ENCODE measurements around the gene COX15. TPM values are rescaled to one million over a fixed set of nuclear protein-coding genes. Genes with fewer than 3 reads are reported as not detected.
A peak's percentile ranks its signal among the peaks of the same experiment; 100 is the strongest.

The COX15 gene
- total RNA-seq = 10 to 100 TPM; 33.0 to 36.8 TPM
- polyA plus RNA-seq (ENCODE audit: insufficient read length in 6 of 6) = 10 to 100 TPM; 49.8 to 64.9 (median 51.1) TPM
- long read RNA-seq, donor 1, transcript COX15-201 (9 exons, 2,356 nt) = major isoform, 8 of 11 reads
- long read RNA-seq, donor 1, partial matches to known transcripts = 0 of 11 reads
- long read RNA-seq, donor 1, other reads (novel, unspliced or antisense) = 0 of 11 reads
- long read RNA-seq, donor 2, transcript COX15-201 (9 exons, 2,356 nt) = major isoform, 6 of 11 reads
- long read RNA-seq, donor 2, partial matches to known transcripts = 0 of 11 reads
- long read RNA-seq, donor 2, other reads (novel, unspliced or antisense) = 0 of 11 reads
- long read RNA-seq, donor 3, partial matches to known transcripts = 0 of 3 reads
- long read RNA-seq, donor 3, other reads (novel, unspliced or antisense) = 0 of 3 reads
- long read RNA-seq, donor 4, transcript COX15-201 (9 exons, 2,356 nt) = major isoform, 14 of 17 reads
- long read RNA-seq, donor 4, partial matches to known transcripts = 0 of 17 reads
- long read RNA-seq, donor 4, other reads (novel, unspliced or antisense) = 1 of 17 reads
- long read RNA-seq, donor 5, partial matches to known transcripts = 0 of 6 reads
- long read RNA-seq, donor 5, other reads (novel, unspliced or antisense) = 0 of 6 reads
- long read RNA-seq, donor 6, partial matches to known transcripts = 0 of 5 reads
- long read RNA-seq, donor 6, other reads (novel, unspliced or antisense) = 0 of 5 reads
- long read RNA-seq, donor 7, partial matches to known transcripts = 0 of 6 reads
- long read RNA-seq, donor 7, other reads (novel, unspliced or antisense) = 0 of 6 reads
- long read RNA-seq, donor 8, transcript COX15-201 (9 exons, 2,356 nt) = major isoform, 6 of 9 reads
- long read RNA-seq, donor 8, partial matches to known transcripts = 0 of 9 reads
- long read RNA-seq, donor 8, other reads (novel, unspliced or antisense) = 0 of 9 reads
- long read RNA-seq, donor 9, partial matches to known transcripts = 0 of 1 reads
- long read RNA-seq, donor 9, other reads (novel, unspliced or antisense) = 0 of 1 reads
- long read RNA-seq, donor 10, transcript COX15-201 (9 exons, 2,356 nt) = major isoform, 10 of 10 reads
- long read RNA-seq, donor 10, partial matches to known transcripts = 0 of 10 reads
- long read RNA-seq, donor 10, other reads (novel, unspliced or antisense) = 0 of 10 reads
- long read RNA-seq, donor 11, transcript COX15-201 (9 exons, 2,356 nt) = major isoform, 10 of 28 reads
- long read RNA-seq, donor 11, partial matches to known transcripts = 16 of 28 reads
- long read RNA-seq, donor 11, other reads (novel, unspliced or antisense) = 0 of 28 reads
- long read RNA-seq, donor 12, transcript COX15-201 (9 exons, 2,356 nt) = major isoform, 5 of 5 reads
- long read RNA-seq, donor 12, partial matches to known transcripts = 0 of 5 reads
- long read RNA-seq, donor 12, other reads (novel, unspliced or antisense) = 0 of 5 reads

DNA sequence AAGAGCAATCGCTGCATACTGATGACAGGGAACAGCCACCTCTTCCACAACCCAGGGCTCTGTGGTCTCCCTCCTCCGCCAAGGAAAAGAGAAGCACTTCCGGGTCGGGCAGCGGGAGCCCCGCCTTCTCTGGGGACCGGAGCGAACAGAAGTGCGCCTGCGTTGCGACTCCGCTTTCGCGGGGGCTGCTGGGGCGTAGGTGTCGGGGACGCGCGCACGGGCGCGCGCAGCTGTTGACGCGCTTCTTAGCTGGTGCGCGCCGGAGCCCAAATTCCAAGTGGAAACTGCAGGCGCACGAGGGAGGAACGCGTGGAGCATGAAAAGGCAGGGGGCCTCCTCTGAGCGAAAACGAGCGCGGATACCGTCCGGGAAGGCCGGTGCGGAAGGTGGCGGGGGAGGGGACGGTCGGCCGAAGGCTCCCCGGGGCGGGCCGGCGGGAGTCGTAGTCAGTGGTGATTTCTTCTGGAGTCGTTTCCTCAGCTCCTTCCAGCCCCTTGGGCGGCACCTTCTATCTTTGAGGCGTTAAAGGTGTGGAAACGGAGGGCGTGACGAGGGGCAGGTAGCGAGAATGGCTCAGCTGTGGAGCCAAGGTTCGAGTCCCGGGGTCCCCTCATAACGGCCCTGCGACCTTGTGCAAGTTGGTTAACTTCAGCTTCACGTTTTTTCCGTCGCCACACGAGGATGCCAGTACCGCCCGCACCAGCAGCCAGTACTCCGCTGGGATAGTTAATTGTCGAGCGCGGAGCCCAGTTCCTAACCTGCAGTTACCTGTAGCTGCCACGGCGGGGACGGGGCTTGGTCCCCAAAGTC lies at the start of gene COX15, which contains the start of gene CUTC:
TSS of gene COX15 (minus strand) at position 95 of the 810 bp plus-strand sequence. CDS start at position 17, 78 bp downstream.
TSS of gene CUTC (plus strand) at position 202 of the 810 bp plus-strand sequence. CDS start at position 317, 115 bp downstream.
- peak; percentile 95 for ATAC-seq
- intact Hi-C loops (cut with DNase I) = no loop called here
- TF ChIP-seq, protein P1, sequence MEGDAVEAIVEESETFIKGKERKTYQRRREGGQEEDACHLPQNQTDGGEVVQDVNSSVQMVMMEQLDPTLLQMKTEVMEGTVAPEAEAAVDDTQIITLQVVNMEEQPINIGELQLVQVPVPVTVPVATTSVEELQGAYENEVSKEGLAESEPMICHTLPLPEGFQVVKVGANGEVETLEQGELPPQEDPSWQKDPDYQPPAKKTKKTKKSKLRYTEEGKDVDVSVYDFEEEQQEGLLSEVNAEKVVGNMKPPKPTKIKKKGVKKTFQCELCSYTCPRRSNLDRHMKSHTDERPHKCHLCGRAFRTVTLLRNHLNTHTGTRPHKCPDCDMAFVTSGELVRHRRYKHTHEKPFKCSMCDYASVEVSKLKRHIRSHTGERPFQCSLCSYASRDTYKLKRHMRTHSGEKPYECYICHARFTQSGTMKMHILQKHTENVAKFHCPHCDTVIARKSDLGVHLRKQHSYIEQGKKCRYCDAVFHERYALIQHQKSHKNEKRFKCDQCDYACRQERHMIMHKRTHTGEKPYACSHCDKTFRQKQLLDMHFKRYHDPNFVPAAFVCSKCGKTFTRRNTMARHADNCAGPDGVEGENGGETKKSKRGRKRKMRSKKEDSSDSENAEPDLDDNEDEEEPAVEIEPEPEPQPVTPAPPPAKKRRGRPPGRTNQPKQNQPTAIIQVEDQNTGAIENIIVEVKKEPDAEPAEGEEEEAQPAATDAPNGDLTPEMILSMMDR (IDR thresholded peaks at IDR 0.05) = peak; percentile 15 to 44
- Histone ChIP-seq H3K4me3 (peak within 1 kb of the TSS; percentile 67 to 91), H3K27ac (peak within 1 kb of the TSS; percentile 94 to 98), H3K4me1 (peaks cover 10 to 40% of the 10 kb centered on the region in 2 donors), H3K9me3 (no peaks in the 10 kb centered on the region), H3K36me3 (peaks cover 0 to 18% of the 10 kb centered on the region in 2 donors), H3K27me3 (no peaks in the 10 kb centered on the region)
- DNase-seq = peak; percentile 98 to 99 (median 98)

DNA sequence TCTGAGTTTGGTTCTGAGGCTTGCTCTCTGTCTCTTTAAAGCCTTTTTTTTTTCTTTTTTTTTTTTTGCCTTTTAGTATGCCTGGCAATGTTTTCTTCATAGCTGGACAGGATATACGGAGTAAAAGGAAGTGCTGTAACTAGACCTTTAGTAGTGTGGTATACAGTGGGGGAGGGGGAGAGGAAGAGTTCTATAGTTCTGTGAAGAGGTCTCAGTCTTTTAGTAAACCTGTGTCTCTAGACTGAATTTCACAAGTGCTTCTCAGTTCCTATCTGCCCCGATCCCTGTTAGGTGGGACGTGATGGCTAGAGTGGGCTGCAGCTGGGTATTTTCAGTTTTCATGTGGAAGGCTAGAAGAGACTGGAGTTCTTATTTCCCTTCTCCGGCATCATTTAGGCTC lies 47.4 kb upstream of the COX15 start:
- TF ChIP-seq, protein P1 (IDR thresholded peaks at IDR 0.05) = no peak
- H3K27ac ChIP-seq = peak overlapping the region; percentile 65 to 83
- intact Hi-C loops (cut with DNase I) = no loop called here
- H3K4me1 ChIP-seq = peaks cover 4 to 46% of the 10 kb centered on the region in 2 donors
- H3K4me3 ChIP-seq = no peak overlapping the region
- DNase-seq (peak in 1 of 4 donors; percentile 19), ATAC-seq (peak; percentile 71)
- H3K9me3 ChIP-seq = no peaks in the 10 kb centered on the region
- H3K27me3 ChIP-seq = no peaks in the 10 kb centered on the region
- no peaks in the 10 kb centered on the region for H3K36me3 ChIP-seq

DNA sequence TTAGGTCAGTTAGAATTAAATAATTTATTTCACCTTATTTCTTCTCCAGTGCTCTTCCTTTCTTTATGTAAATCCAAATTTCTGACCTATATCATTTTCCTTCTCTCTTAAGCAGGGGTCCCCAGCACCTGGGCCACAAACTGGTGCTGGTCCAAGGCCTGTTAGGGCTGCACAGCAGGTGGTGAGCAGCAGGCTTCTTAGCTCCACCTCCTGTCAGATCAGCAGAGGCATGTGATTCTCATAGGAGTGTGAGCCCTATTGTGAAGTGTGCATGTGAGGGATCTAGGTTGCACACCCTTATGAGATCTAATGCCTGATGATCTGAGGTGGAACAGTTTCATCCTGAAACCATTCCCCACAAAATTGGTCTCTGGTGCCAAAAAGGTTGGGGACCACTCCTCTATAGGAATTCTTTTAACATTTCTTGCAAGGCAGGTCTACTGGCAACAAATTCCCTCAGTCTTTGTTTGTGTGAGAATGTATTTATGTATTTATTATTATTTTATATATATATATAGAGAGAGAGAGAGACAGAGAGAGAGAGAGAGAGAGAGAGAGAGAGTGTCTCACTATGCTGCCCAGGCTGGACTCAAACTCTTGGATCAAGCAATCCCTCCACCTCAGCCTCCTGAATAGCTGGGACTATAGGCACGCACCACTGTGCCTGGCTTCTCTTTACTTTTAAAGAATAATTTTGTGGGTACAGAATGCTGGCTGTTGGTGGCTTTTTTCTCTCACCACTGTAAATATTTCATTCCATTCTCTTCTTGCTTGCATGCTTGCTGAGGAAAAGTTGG lies 46.2 kb upstream of the COX15 start:
- TF ChIP-seq, protein P1 (IDR thresholded peaks at IDR 0.05) = no peak
- H3K9me3 ChIP-seq = no peaks in the 10 kb centered on the region
- peak overlapping the region in 1 of 2 donors; percentile 83 for H3K27ac ChIP-seq
- H3K4me1 ChIP-seq = peaks cover 4 to 46% of the 10 kb centered on the region in 2 donors
- ATAC-seq (peak; percentile 47), DNase-seq (no peak)
- H3K27me3 ChIP-seq = no peaks in the 10 kb centered on the region
- no peaks in the 10 kb centered on the region for H3K36me3 ChIP-seq
- H3K4me3 ChIP-seq = no peak overlapping the region
- intact Hi-C loops (cut with DNase I) = no loop called here

Measured in left lung (tissue), 14 donors.